Activated CD4-positive, alpha-beta T cell treated with anti-CD3 and anti-CD28 coated beads, Interleukin-2, amount 50 U/mL, for 16 hours (primary cell): ENCODE data around the gene AFDN.

Experiments
- DNase-seq: peaks from one replicate; pipeline ENCODE4 v3.0.0-alpha.2; 2020

The AFDN gene

DNA sequence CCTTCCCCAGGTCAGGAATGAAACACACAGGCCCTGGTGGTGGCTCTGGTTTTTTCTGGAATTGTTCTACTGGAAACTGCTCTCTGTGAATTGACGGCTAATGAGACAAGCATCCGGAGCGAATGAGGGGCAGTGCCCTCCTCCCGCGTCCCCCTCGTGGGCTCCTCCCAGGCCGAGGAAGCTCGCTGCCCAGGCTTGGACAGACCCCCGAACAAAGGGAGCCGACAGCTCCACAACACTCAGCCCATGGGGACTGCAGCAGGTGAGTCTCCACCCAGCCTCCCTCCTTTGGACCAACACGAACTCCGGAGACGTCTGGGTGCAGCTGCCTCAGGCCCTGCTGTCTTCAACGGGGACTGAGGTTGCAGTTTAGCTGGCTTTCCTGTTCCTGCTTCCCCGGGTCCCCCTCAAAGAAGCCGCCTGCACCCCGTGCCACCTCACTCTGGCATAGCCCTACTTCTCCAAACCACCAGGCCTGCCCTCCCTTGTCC lies 31.3 kb upstream of the AFDN start:
- no peak for DNase-seq

- DNase-seq, result no peak
Measured at GRCh38 chr6:167795874-167796191, 30.9 kb upstream of the AFDN start.

GRCh38 chr6:167796192-167796981 lies 30.3 kb upstream of the AFDN start:
- DNase-seq, result no peak

DNA sequence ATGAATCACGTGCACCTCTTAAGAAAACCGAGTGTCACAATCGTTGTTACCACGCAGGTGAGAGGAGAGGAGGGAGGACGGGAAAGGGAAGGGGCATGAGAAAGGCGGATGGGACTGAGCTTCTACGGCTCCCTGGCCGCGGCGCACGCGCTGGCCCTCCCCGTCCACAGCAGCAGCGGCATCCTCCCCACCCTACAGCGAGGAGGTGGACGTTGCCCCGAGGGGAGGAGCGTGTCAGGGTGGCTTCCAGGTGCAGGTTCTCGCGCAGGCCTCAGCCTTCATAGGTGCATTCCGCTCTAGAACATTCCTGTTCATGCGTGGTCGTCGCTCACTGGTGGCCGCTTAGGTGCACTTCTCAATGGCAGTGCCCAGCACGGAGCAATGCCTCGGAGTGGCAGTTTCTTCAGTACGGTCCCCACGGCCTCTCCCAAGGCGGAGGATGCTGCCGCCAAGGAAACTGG lies 29.7 kb upstream of the AFDN start:
- DNase-seq, result no peak

DNA sequence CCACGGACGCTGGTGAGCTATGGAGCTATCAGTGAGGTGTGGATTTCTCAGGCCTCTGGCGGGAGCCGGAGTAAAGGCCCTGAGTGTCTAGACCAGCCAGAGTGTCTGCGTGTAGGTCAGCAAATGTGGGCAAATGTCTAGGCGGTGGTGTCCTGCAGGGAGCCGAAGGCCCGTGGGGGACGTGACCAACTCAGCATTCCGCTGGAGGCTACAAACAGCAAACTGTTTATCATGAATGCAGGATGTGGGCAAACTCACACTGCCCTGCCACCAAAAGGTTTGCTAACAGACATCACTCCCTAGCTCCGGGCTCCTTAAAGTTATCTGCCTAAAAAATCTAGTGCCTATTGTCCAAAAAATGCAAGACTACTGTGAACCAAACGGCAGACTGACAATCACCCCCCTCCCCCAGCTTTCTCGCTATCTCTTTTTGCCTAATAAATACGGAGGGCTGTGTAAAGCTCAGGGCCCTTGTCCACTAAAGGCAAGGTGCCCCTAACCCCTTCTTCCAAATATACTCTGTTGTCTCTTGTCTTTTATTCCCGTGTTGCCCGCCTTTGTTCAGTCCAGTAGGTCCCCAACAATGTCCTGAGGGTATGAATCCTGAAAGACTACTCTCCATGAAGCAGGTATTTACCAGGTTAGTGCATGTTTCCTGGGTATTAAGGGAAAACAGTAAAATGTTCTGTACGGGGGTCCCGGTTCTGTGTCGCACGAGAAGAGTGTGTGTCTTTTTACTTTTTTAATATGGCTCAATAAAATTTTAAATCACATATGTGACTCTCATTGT lies 29.0 kb upstream of the AFDN start:
- no peak for DNase-seq

DNA sequence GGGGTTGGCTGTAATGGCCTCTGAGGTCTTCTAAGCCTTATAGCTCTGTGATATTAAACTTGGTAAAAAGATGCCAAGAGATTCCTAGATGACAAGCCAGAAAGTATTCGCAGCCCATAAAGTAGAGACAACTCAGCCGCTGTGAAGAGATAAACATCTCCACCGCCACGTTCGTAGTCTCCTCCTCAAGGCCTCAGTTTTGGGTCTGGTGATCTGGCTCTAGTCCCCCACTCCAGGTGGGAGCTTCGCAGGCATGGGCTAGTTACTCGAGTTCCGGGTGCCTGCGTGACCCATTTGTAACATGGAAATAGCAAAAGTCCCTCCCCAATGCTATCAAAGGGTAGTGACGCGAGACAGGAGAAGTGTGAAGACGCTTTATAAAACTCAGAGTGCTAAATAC lies 28.3 kb upstream of the AFDN start:
- DNase-seq, result no peak

DNA sequence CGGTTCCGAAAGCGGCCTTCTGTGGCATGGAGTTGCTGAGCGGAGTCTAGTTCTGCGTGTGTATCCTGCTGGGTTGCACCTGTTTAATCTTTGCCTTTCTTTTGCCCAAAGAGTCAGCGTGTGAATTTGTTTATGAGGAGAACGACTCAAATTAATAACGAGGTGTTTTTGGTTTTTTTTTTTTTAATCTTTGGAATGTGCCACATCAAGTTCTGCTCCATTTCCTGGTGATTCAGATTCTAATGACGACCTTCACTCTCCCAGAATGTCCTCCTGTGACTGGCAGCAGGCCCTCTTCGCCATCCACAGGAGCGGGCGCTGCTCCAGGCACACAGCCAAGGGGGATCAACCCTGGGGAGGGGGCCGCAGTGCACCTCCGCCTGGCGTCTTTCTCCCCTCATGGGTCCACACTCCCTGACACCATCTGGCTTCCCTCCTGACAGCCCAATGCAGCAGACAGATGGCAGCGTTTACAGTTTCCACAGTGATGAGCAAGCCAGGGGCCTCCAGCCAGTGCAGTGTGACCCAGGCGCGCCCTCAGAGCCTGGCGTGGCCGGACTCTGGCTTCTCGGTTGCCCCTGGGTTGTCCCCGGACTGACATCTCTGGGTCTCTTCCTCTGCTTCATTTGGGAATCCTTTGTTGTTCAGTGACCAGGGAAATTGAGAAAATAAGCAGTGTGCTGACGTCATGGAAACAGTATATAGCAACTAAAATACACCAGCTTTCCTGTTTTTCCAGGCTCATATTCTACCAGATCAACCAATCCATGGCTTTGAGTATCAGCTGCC lies 27.5 kb upstream of the AFDN start:
- no peak for DNase-seq

DNA sequence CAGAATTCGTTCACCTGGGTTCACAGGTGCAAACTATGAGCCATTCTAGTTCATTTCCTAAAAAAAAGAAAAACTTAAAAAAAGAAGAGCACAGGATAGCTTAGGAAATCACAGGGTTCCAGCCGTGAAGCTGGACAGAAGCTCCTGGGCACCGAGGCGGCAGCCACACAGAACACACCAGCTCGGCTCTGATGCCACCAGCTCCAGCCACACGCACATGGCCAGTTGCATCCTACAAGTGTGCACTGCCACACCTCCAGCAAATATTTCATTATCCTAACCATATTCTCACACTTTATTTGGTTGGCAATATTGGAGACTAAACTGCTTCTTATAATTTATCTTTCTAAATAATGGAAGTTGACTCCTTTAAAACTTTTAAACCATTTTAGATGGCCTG lies 26.2 kb upstream of the AFDN start:
- no peak for DNase-seq

DNA sequence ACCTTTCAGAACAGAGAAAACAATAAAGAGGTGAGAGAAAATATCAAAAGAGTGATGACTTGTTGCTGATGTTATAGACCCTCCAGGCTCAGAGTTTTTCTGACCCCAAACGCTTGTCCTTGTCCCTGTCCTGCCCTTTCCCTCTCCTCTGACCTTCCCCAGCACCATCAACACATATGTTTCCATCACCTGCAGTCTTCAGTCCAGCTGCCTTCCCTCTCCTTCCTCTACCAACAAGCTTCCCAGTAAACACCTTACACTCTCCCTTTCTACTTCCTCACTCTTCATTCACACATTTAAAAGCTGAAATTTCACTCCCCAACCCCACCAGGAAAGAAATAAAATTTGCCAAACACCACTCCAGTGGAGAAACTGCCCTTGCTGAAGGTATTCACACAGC lies 25.4 kb upstream of the AFDN start:
- no peak for DNase-seq

- DNase-seq, result no peak
Measured at GRCh38 chr6:167802339-167802738, 24.4 kb upstream of the AFDN start.

DNA sequence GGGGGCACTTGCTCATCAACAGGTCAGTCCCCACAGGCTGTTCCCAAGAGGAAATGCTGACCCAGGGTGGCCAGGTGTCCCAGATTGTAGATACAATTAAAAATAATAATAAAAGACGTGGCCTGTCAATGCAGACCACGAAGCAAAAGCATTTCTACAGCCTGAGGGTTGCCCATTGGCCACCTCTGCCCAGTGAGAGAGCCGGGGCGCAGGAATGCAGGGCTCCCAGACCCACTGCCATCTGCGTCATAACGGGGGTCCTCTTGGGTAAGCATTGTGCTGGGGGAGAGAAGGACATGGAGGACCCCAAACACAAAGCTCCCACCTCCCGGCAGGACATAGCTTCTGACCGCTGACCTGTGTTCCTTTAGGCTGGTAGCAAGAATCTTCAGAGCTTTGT lies 22.9 kb upstream of the AFDN start:
- DNase-seq, result no peak

- DNase-seq, result no peak
Measured at GRCh38 chr6:167804281-167805013, 22.3 kb upstream of the AFDN start.

DNA sequence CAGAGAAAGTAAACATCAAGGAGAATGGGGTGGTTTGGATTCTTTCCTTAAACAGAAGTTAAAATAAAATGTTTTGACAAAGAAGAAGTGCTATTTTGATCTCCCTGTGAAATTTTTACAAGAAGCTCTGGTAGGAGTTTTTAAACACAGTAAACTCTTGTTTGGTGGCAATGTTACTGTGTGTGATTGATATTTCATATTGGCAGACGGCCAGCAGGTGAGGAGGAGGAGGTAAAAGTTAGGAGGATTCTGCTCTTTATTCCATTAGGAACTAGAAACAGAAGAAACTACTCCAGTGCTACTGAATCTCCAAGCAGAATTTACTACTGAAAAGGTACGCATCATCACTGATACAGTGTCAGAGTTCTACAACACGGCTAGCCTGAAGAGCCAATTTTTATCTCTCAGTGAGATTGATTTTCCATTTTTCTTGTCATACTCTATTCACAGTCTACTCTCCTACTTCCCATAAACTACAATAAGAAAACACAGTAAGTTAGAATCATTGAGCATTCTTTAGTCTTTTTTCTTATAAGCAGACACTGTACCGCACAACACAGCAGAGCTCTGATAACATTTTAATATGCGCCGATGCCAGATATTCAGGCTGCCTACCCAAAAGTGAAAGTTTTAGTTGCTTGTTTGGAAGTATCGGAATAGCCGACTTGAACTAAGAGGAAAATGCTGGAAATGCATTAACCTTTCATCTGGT lies 21.2 kb upstream of the AFDN start:
- DNase-seq, result no peak

- no peak for DNase-seq
Measured at GRCh38 chr6:167806061-167806700, 20.5 kb upstream of the AFDN start.

DNA sequence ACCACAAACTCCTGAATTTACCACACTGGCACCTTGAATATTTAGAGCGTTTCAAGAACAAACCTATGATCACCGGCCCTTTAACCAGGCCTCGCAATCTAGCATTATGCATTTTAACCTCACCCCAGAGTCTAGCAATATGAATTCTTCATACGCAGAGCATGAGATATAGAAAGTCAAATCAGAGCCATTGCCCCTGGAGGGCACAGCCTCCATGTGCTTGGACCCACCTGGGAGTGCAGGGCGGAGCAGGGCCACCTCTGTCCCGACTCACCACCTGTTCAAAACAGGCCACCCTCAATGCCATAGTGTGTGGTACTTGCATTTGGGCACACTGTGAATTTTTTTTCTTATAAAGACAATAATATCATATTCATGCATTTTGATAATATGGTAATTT lies 19.5 kb upstream of the AFDN start:
- no peak for DNase-seq

DNA sequence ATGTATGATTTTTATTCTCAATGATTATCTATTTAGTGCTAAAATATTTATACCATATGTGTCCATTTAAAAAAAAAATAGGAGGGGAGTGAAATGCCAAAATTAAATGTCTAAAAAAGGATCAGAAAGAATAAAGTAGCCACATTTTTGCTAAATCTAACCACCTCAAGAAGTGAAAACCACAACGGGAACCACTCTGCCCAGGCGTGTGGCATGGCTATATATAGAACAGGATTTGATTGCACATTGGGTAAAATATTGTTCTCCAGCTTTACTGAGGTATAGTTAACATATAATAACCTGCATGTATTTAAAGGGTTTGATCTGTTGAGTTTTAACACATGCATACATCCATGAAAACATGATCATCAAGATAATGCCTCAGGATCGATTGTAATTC lies 19.0 kb upstream of the AFDN start:
- DNase-seq, result no peak

- no peak for DNase-seq
Measured at GRCh38 chr6:167811040-167811439, 15.7 kb upstream of the AFDN start.

- no peak for DNase-seq
Measured at GRCh38 chr6:167811442-167812087, 15.1 kb upstream of the AFDN start.

- DNase-seq, result no peak
Measured at GRCh38 chr6:167812088-167812487, 14.6 kb upstream of the AFDN start.

DNA sequence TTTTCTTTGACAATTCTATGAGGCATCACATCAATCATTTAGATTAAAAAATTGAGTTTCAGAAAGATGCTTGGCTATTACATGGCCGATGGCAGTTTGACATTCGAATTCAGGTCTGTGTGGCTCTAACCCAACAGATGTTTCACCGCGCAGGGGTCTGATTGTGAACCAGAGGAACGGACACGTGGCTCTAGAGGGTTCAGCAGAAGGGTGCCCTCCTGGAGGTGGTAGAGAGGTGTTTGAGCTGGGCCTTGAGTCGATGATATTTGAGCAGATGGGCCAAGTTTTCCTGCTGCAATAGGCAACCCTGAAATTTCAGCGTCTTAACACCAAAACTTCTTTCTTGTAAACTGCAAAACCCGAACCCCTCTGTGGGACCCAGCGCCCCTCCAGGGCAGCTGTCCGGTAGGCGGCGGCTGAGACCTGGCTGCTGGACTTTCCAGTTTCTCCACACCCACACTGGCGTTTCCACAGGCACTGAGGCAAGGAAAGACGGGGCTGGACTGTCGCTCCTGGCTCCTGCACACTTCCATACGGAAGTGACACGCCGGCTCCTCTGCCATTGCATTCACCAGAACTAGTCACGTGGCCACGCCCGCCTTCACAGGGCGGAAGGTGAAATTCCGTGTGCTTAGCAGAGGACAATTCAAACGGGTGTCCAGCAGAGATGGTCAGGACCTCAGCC lies 11.3 kb upstream of the AFDN start:
- no peak for DNase-seq
